HEK293 (cell line): ENCODE data around the gene ATP8A1.

Experiments
- CTCF ChIA-PET: fragments of 350-600 bp; formaldehyde crosslinking; extraction: SDS; loops from one replicate; lab custom pipeline; 2021; ENCODE audit warnings: antibody characterized with exemption; lab: Yijun Ruan, JAX
- POLR2A ChIA-PET: fragments of 300-600 bp; formaldehyde crosslinking; extraction: SDS; loops from one replicate; lab custom pipeline; 2020; ENCODE audit warnings: antibody characterized with exemption, inconsistent platforms; lab: Yijun Ruan, JAX
- H3K27ac ChIP-seq: fragments of 200-500 bp; sonication (Bioruptor generic); 2 replicates; pipeline ENCODE4 v1.5.1; 2014; ENCODE audit warnings: low read depth, low read length, control low read depth, inconsistent platforms; ENCODE audit errors: extremely low read depth
- H3K36me3 ChIP-seq, 2 experiments: fragments of 200-500 bp in 1 of 2; sonication (Bioruptor generic) in 1 of 2; 1 replicate in 1 of 2; 2 replicates in 1 of 2; pipeline ENCODE4 v1.5.1; 2014 to 2017; ENCODE audit warnings: inconsistent platforms in 2 of 2, low read length in 2 of 2; ENCODE audit not compliant: control insufficient read depth in 2 of 2, insufficient read depth in 1 of 2
- H3K4me1 ChIP-seq: fragments of 200-500 bp; sonication (Bioruptor generic); 2 replicates; pipeline ENCODE4 v1.5.1; 2014; ENCODE audit warnings: mild to moderate bottlenecking, low read length, inconsistent platforms; ENCODE audit not compliant: control insufficient read depth, insufficient read depth
- H3K4me3 ChIP-seq: 2 replicates; pipeline ENCODE4 v1.5.1; 2011; ENCODE audit warnings: low read depth, mild to moderate bottlenecking, control low read depth, low read length, moderate library complexity
- H3K9me3 ChIP-seq: fragments of 200-500 bp; sonication (Bioruptor generic); 2 replicates; pipeline ENCODE4 v1.5.1; 2014; ENCODE audit warnings: low read depth, low read length, inconsistent platforms; ENCODE audit not compliant: control insufficient read depth, insufficient read depth
- EGR2 ChIP-seq: fragments of 450-650 bp; formaldehyde crosslinking; IDR thresholded peaks from 2 replicates; pipeline ENCODE4 v1.5.1; 2016; ENCODE audit warnings: low read depth, missing biosample characterization, missing genetic modification characterization
- GFI1B ChIP-seq: fragments of 450-650 bp; formaldehyde crosslinking; IDR thresholded peaks from 2 replicates; pipeline ENCODE4 v1.5.1; 2016; ENCODE audit warnings: missing biosample characterization, missing genetic modification characterization
- KLF1 ChIP-seq: fragments of 450-650 bp; formaldehyde crosslinking; IDR thresholded peaks from 2 replicates; pipeline ENCODE4 v1.5.1; 2016; ENCODE audit warnings: missing biosample characterization, missing genetic modification characterization
- PRDM1 ChIP-seq: fragments of 450-650 bp; formaldehyde crosslinking; IDR thresholded peaks from 2 replicates; pipeline ENCODE4; 2016; ENCODE audit warnings: missing biosample characterization, missing genetic modification characterization
- YY1 ChIP-seq: fragments of 450-650 bp; formaldehyde crosslinking; IDR thresholded peaks from 2 replicates; pipeline ENCODE4 v1.5.1; 2018; ENCODE audit warnings: missing biosample characterization, missing genetic modification characterization
- ZBTB10 ChIP-seq: fragments of 450-650 bp; formaldehyde crosslinking; IDR thresholded peaks from 2 replicates; pipeline ENCODE4 v1.5.1; 2016; ENCODE audit warnings: missing biosample characterization, missing genetic modification characterization
- ZEB2 ChIP-seq: fragments of 450-650 bp; formaldehyde crosslinking; IDR thresholded peaks from 2 replicates; pipeline ENCODE4 v1.5.1; 2016; ENCODE audit warnings: missing biosample characterization, missing genetic modification characterization
- ZFP3 ChIP-seq: fragments of 450-650 bp; formaldehyde crosslinking; IDR thresholded peaks from 2 replicates; pipeline ENCODE4 v1.5.1; 2016; ENCODE audit warnings: low read depth, missing biosample characterization, missing genetic modification characterization
- ZNF140 ChIP-seq: fragments of 450-650 bp; formaldehyde crosslinking; IDR thresholded peaks from 2 replicates; pipeline ENCODE4 v1.5.1; 2016; ENCODE audit warnings: missing biosample characterization, missing genetic modification characterization
- ZNF184 ChIP-seq: fragments of 450-650 bp; IDR thresholded peaks from 2 replicates; pipeline ENCODE4 v1.5.1; 2018; ENCODE audit warnings: missing biosample characterization, mild to moderate bottlenecking, missing genetic modification characterization
- ZNF221 ChIP-seq: fragments of 450-650 bp; formaldehyde crosslinking; IDR thresholded peaks from 2 replicates; pipeline ENCODE4 v1.5.1; 2017; ENCODE audit warnings: missing biosample characterization, missing genetic modification characterization, borderline replicate concordance
- ZNF341 ChIP-seq: fragments of 450-650 bp; formaldehyde crosslinking; IDR thresholded peaks from 2 replicates; pipeline ENCODE4; 2016; ENCODE audit warnings: low read depth, missing biosample characterization, missing genetic modification characterization
- ZNF404 ChIP-seq: fragments of 450-650 bp; formaldehyde crosslinking; IDR thresholded peaks from 2 replicates; pipeline ENCODE4 v1.5.1; 2017; ENCODE audit warnings: missing biosample characterization, missing genetic modification characterization
- ZNF416 ChIP-seq: fragments of 450-650 bp; formaldehyde crosslinking; IDR thresholded peaks from 2 replicates; pipeline ENCODE4 v1.5.1; 2016; ENCODE audit warnings: missing biosample characterization, missing genetic modification characterization
- ZNF423 ChIP-seq: fragments of 450-650 bp; formaldehyde crosslinking; IDR thresholded peaks from 2 replicates; pipeline ENCODE4 v1.5.1; 2016; ENCODE audit warnings: missing biosample characterization, missing genetic modification characterization
- ZNF433 ChIP-seq: fragments of 450-650 bp; formaldehyde crosslinking; IDR thresholded peaks from 2 replicates; pipeline ENCODE4 v1.5.1; 2016; ENCODE audit warnings: missing biosample characterization, missing genetic modification characterization, low read depth
- ZNF561 ChIP-seq: fragments of 450-650 bp; IDR thresholded peaks from 2 replicates; pipeline ENCODE4 v1.5.1; 2018; ENCODE audit warnings: missing biosample characterization, missing genetic modification characterization, borderline replicate concordance
- ZNF600 ChIP-seq: fragments of 450-650 bp; formaldehyde crosslinking; IDR thresholded peaks from 2 replicates; pipeline ENCODE4 v1.5.1; 2016; ENCODE audit warnings: missing biosample characterization, missing genetic modification characterization
- ZNF670 ChIP-seq: fragments of 450-650 bp; formaldehyde crosslinking; IDR thresholded peaks from 2 replicates; pipeline ENCODE4 v1.5.1; 2016; ENCODE audit warnings: missing biosample characterization, missing genetic modification characterization, low read depth
- TF ChIP-seq, protein P1 (sequence below): fragments of 450-650 bp; formaldehyde crosslinking; IDR thresholded peaks from 2 replicates; pipeline ENCODE4; 2016; ENCODE audit warnings: missing biosample characterization, missing genetic modification characterization
- TF ChIP-seq, protein P2 (sequence below): fragments of 450-650 bp; formaldehyde crosslinking; IDR thresholded peaks from 2 replicates; pipeline ENCODE4 v1.5.1; 2016; ENCODE audit warnings: missing biosample characterization, missing genetic modification characterization

Gene ATP8A1

DNA sequence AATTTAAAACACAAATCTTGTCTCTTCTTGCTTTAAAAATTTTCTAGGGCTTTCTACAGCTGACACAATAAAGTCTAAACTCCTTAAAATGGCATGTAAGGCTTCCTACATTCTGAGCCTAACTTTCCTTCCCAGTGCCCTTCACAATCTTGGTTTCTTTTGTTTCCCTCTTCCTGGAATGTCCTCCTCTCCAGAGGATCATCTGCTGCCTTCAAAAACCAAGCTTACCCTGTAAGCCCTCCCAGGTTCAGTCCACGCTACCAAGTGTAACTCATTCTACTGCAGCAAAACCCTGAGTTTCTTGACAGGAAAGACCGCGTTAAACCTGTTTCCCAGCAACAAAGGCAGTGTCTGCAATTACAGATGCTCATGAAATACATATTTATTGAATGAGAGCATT lies 168.4 kb downstream of the ATP8A1 start:
- CTCF ChIA-PET: no interaction called here
- Histone ChIP-seq H3K27ac (no peak overlapping the region), H3K36me3 (no peaks in the 10 kb centered on the region), H3K4me1 (no peaks in the 10 kb centered on the region), H3K4me3 (no peak overlapping the region)
- POLR2A ChIA-PET: no interaction called here
- TF ChIP-seq ZEB2 (tag by site-specific recombination): no peak
- TF ChIP-seq, all 188 proteins: peak for 0
- H3K9me3 ChIP-seq: no peaks in the 10 kb centered on the region

GRCh38 chr4:42488114-42488513 lies 168.8 kb downstream of the ATP8A1 start:
- no peaks in the 10 kb centered on the region for H3K36me3 ChIP-seq
- no peaks in the 10 kb centered on the region for H3K4me1 ChIP-seq
- ChIA-PET CTCF (no interaction called here), POLR2A (no interaction called here)
- no peak for TF ChIP-seq ZNF140 (tag by site-specific recombination)
- no peak for TF ChIP-seq ZNF184 (tag by site-specific recombination)
- TF ChIP-seq ZNF561 (tag by site-specific recombination): no peak
- TF ChIP-seq ZNF341 (tag by site-specific recombination): no peak
- no peak for TF ChIP-seq ZNF433 (tag by site-specific recombination)
- no peak for TF ChIP-seq ZNF416 (tag by site-specific recombination)
- TF ChIP-seq ZNF670 (tag by site-specific recombination): no peak
- no peak for TF ChIP-seq GFI1B
- TF ChIP-seq ZNF221 (tag by site-specific recombination): no peak
- TF ChIP-seq, protein P1, sequence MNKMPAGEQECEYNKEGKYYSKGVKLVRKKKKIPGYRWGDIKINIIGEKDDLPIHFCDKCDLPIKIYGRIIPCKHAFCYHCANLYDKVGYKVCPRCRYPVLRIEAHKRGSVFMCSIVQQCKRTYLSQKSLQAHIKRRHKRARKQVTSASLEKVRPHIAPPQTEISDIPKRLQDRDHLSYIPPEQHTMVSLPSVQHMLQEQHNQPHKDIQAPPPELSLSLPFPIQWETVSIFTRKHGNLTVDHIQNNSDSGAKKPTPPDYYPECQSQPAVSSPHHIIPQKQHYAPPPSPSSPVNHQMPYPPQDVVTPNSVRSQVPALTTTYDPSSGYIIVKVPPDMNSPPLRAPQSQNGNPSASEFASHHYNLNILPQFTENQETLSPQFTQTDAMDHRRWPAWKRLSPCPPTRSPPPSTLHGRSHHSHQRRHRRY (tag by site-specific recombination): no peak
- TF ChIP-seq ZFP3 (tag by site-specific recombination): no peak
- TF ChIP-seq ZNF404 (tag by site-specific recombination): no peak
- no peak for TF ChIP-seq ZNF423 (tag by site-specific recombination)
- TF ChIP-seq ZNF600 (tag by site-specific recombination): no peak
- TF ChIP-seq, protein P2, sequence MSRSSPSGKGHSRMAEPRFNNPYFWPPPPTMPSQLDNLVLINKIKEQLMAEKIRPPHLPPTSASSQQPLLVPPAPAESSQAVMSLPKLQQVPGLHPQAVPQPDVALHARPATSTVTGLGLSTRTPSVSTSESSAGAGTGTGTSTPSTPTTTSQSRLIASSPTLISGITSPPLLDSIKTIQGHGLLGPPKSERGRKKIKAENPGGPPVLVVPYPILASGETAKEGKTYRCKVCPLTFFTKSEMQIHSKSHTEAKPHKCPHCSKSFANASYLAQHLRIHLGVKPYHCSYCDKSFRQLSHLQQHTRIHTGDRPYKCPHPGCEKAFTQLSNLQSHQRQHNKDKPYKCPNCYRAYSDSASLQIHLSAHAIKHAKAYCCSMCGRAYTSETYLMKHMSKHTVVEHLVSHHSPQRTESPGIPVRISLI (tag by site-specific recombination): no peak
- TF ChIP-seq PRDM1 (tag by site-specific recombination): no peak
- no peak for TF ChIP-seq KLF1 (tag by site-specific recombination)
- no peak for TF ChIP-seq YY1 (tag by site-specific recombination)
- TF ChIP-seq EGR2 (tag by site-specific recombination): no peak
- TF ChIP-seq ZBTB10: no peak
- no peaks in the 10 kb centered on the region for H3K9me3 ChIP-seq
- H3K27ac ChIP-seq: no peak overlapping the region
- no peak overlapping the region for H3K4me3 ChIP-seq
